GM12878 (cell line): ENCODE results near the gene KIF1C.

Source experiments
- CBFB ChIP-seq: IDR thresholded peaks from 2 replicates; pipeline ENCODE4 v1.6.1; 2016; ENCODE audit warnings: antibody characterized with exemption, low read depth
- ESRRA ChIP-seq: IDR thresholded peaks from 2 replicates; pipeline ENCODE4 v1.6.1; 2012; ENCODE audit warnings: mild to moderate bottlenecking, low read length, improper control_type of control experiment
- FOS ChIP-seq: IDR thresholded peaks from 3 replicates; pipeline ENCODE4 v1.6.1; 2011; ENCODE audit warnings: borderline replicate concordance; ENCODE audit not compliant: insufficient read length; ENCODE audit errors: extremely low read depth
- HDAC6 ChIP-seq: fragments of 200-600 bp; sonication (generic); IDR thresholded peaks from one replicate; pipeline ENCODE4 v1.8.0; 2017; ENCODE audit warnings: antibody characterized with exemption; ENCODE audit not compliant: unreplicated experiment
- NR2C2 ChIP-seq: IDR thresholded peaks from 2 replicates; pipeline ENCODE4 v1.6.1; 2011; ENCODE audit warnings: borderline replicate concordance, low read depth; ENCODE audit not compliant: control insufficient read depth, insufficient read length
- POLR2A ChIP-seq: IDR thresholded peaks from 2 replicates; pipeline ENCODE4 v1.6.1; 2011; ENCODE audit warnings: low read depth, mild to moderate bottlenecking, low read length
- ZNF24 ChIP-seq: fragments of 450-650 bp; IDR thresholded peaks from 2 replicates; pipeline ENCODE4 v1.6.1; 2017; ENCODE audit warnings: antibody characterized with exemption, mild to moderate bottlenecking
- TF ChIP-seq, protein P1 (sequence below), 3 experiments: IDR thresholded peaks in 2 of 3; conservative IDR thresholded peaks in 1 of 3; 2 replicates each; pipeline ENCODE4 v1.5.1; 2011; ENCODE audit warnings: low read depth in 3 of 3, low read length in 3 of 3, mild to moderate bottlenecking in 3 of 3, control low read depth in 2 of 3, moderate library complexity in 2 of 3, inconsistent platforms in 1 of 3, mixed read lengths in 1 of 3; ENCODE audit not compliant: control insufficient read depth in 2 of 3, insufficient read depth in 1 of 3; ENCODE audit errors: extremely low read depth in 1 of 3
- TF ChIP-seq, protein P2 (sequence below): IDR thresholded peaks from 2 replicates; pipeline ENCODE4 v1.6.1; 2012; ENCODE audit warnings: improper control_type of control experiment, low read depth, low read length; ENCODE audit not compliant: insufficient replicate concordance
- TF ChIP-seq, protein P3 (sequence below): IDR thresholded peaks from 2 replicates; pipeline ENCODE4 v1.6.1; 2011; ENCODE audit warnings: mild to moderate bottlenecking, low read depth, low read length, moderate library complexity; ENCODE audit not compliant: insufficient replicate concordance
- TF ChIP-seq, protein P4 (sequence below): fragments of 450-650 bp; IDR thresholded peaks from 2 replicates; pipeline ENCODE4 v1.6.1; 2017; ENCODE audit warnings: mild to moderate bottlenecking

DNA sequence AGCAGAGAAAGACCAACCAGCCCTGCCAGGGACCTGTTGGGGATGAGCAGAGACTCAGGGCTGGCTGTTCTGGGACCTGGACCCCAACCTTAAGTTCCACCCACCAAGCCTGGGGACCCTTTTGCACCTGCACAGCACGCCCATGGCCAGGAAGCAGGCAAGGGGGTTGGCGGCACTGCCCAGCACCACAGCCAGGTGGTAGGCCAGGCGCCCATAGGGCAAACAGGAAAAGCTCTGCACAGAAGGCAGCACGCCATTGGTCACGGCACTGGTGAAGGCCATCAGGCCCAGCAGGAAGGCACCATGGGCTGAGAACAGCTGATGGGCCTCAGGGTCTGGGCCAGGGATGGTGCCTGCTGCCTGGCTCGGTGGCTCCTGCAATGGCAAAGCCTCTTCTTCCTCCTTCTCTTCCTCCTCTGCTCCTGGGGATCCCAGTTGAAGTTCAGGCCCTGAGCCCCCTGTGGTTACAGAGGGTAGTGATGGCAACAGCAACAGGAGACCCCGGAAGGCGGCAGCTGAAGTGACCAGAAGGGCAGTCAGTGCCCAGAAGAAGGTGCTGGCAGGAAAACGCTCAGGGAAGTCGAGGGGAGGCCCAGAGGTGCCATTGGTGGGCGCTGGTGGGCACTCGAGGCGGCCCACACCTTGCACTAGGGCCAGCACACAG lies 35.7 kb downstream of the KIF1C start:
- TF ChIP-seq NR2C2 (no peak), FOS (no peak), POLR2A (no peak), CBFB (no peak), ZNF24 (no peak), ESRRA (no peak), HDAC6 (no peak)
- TF ChIP-seq, protein P1, sequence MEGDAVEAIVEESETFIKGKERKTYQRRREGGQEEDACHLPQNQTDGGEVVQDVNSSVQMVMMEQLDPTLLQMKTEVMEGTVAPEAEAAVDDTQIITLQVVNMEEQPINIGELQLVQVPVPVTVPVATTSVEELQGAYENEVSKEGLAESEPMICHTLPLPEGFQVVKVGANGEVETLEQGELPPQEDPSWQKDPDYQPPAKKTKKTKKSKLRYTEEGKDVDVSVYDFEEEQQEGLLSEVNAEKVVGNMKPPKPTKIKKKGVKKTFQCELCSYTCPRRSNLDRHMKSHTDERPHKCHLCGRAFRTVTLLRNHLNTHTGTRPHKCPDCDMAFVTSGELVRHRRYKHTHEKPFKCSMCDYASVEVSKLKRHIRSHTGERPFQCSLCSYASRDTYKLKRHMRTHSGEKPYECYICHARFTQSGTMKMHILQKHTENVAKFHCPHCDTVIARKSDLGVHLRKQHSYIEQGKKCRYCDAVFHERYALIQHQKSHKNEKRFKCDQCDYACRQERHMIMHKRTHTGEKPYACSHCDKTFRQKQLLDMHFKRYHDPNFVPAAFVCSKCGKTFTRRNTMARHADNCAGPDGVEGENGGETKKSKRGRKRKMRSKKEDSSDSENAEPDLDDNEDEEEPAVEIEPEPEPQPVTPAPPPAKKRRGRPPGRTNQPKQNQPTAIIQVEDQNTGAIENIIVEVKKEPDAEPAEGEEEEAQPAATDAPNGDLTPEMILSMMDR (IDR thresholded peaks at IDR 0.05 in 2 of 3, conservative IDR thresholded peaks at IDR 0.05 in 1 of 3; ENCODE audit: control insufficient read depth in 2 of 3, extremely low read depth in 1 of 3, insufficient read depth in 1 of 3, low read depth in 3 of 3, low read length in 3 of 3), result no peak
- TF ChIP-seq, protein P2, sequence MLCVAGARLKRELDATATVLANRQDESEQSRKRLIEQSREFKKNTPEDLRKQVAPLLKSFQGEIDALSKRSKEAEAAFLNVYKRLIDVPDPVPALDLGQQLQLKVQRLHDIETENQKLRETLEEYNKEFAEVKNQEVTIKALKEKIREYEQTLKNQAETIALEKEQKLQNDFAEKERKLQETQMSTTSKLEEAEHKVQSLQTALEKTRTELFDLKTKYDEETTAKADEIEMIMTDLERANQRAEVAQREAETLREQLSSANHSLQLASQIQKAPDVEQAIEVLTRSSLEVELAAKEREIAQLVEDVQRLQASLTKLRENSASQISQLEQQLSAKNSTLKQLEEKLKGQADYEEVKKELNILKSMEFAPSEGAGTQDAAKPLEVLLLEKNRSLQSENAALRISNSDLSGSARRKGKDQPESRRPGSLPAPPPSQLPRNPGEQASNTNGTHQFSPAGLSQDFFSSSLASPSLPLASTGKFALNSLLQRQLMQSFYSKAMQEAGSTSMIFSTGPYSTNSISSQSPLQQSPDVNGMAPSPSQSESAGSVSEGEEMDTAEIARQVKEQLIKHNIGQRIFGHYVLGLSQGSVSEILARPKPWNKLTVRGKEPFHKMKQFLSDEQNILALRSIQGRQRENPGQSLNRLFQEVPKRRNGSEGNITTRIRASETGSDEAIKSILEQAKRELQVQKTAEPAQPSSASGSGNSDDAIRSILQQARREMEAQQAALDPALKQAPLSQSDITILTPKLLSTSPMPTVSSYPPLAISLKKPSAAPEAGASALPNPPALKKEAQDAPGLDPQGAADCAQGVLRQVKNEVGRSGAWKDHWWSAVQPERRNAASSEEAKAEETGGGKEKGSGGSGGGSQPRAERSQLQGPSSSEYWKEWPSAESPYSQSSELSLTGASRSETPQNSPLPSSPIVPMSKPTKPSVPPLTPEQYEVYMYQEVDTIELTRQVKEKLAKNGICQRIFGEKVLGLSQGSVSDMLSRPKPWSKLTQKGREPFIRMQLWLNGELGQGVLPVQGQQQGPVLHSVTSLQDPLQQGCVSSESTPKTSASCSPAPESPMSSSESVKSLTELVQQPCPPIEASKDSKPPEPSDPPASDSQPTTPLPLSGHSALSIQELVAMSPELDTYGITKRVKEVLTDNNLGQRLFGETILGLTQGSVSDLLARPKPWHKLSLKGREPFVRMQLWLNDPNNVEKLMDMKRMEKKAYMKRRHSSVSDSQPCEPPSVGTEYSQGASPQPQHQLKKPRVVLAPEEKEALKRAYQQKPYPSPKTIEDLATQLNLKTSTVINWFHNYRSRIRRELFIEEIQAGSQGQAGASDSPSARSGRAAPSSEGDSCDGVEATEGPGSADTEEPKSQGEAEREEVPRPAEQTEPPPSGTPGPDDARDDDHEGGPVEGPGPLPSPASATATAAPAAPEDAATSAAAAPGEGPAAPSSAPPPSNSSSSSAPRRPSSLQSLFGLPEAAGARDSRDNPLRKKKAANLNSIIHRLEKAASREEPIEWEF, result no peak
- TF ChIP-seq, protein P3, sequence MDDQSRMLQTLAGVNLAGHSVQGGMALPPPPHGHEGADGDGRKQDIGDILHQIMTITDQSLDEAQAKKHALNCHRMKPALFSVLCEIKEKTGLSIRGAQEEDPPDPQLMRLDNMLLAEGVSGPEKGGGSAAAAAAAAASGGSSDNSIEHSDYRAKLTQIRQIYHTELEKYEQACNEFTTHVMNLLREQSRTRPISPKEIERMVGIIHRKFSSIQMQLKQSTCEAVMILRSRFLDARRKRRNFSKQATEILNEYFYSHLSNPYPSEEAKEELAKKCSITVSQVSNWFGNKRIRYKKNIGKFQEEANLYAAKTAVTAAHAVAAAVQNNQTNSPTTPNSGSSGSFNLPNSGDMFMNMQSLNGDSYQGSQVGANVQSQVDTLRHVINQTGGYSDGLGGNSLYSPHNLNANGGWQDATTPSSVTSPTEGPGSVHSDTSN, result no peak
- TF ChIP-seq, protein P4, sequence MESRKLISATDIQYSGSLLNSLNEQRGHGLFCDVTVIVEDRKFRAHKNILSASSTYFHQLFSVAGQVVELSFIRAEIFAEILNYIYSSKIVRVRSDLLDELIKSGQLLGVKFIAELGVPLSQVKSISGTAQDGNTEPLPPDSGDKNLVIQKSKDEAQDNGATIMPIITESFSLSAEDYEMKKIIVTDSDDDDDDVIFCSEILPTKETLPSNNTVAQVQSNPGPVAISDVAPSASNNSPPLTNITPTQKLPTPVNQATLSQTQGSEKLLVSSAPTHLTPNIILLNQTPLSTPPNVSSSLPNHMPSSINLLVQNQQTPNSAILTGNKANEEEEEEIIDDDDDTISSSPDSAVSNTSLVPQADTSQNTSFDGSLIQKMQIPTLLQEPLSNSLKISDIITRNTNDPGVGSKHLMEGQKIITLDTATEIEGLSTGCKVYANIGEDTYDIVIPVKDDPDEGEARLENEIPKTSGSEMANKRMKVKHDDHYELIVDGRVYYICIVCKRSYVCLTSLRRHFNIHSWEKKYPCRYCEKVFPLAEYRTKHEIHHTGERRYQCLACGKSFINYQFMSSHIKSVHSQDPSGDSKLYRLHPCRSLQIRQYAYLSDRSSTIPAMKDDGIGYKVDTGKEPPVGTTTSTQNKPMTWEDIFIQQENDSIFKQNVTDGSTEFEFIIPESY, result no peak
